Neural progenitor cell (in vitro differentiated cells): ENCODE measurements around the gene INTS1. TPM values are rescaled to one million over a fixed set of nuclear protein-coding genes. Genes with fewer than 3 reads are reported as not detected.

Source experiments
- DNase-seq: peaks from one replicate; pipeline ENCODE4 v3.0.0-alpha.2; 2016; ENCODE audit warnings: low spot score
- H2AFZ ChIP-seq: fragments of 200-600 bp; sonication (generic); replicated peaks from 2 replicates; pipeline ENCODE4 v1.6.1; 2016; ENCODE audit warnings: antibody characterized with exemption
- H3F3A ChIP-seq: fragments of 200-600 bp; sonication (generic); 2 replicates; pipeline ENCODE4 v1.6.1; 2016; ENCODE audit warnings: antibody characterized with exemption, low read depth
- H3K27ac ChIP-seq: fragments of 200-600 bp; sonication (generic); 2 replicates; pipeline ENCODE4 v1.5.1; 2016; ENCODE audit warnings: mild to moderate bottlenecking
- H3K27me3 ChIP-seq: fragments of 200-600 bp; sonication (generic); 2 replicates; pipeline ENCODE4 v1.6.1; 2016; ENCODE audit warnings: mild to moderate bottlenecking, moderate library complexity
- H3K36me3 ChIP-seq: fragments of 200-600 bp; sonication (generic); 2 replicates; pipeline ENCODE4 v1.5.1; 2016
- H3K4me1 ChIP-seq: fragments of 200-600 bp; sonication (generic); 2 replicates; pipeline ENCODE4 v1.6.1; 2016; ENCODE audit warnings: mixed run types
- H3K4me2 ChIP-seq: fragments of 200-600 bp; sonication (generic); 2 replicates; pipeline ENCODE4 v1.6.1; 2016
- H3K4me3 ChIP-seq: fragments of 200-600 bp; sonication (generic); 2 replicates; pipeline ENCODE4 v1.5.1; 2016
- H3K79me2 ChIP-seq: fragments of 200-600 bp; sonication (generic); 2 replicates; pipeline ENCODE4 v1.6.1; 2016; ENCODE audit warnings: low read depth
- H3K9ac ChIP-seq: fragments of 200-600 bp; sonication (generic); 2 replicates; pipeline ENCODE4 v1.6.1; 2016
- H3K9me3 ChIP-seq: fragments of 200-600 bp; sonication (generic); 2 replicates; pipeline ENCODE4 v1.5.1; 2016; ENCODE audit warnings: low read depth
- H4K20me1 ChIP-seq: fragments of 200-600 bp; sonication (generic); 2 replicates; pipeline ENCODE4 v1.6.1; 2016; ENCODE audit warnings: low read depth
- H3K27ac Mint-ChIP-seq: 3 replicates; pipeline ENCODE4 v1.8.0; 2021; ENCODE audit warnings: mixed read lengths
- H3K27me3 Mint-ChIP-seq: 2 replicates; pipeline ENCODE4 v1.8.0; 2022; ENCODE audit warnings: low read depth, mild to moderate bottlenecking, inconsistent platforms, moderate library complexity, mixed read lengths; ENCODE audit not compliant: insufficient read depth
- H3K36me3 Mint-ChIP-seq: 3 replicates; pipeline ENCODE4 v1.8.0; 2021; ENCODE audit warnings: mixed read lengths
- H3K4me1 Mint-ChIP-seq: 3 replicates; pipeline ENCODE4 v1.8.0; 2021; ENCODE audit warnings: mixed read lengths
- H3K4me3 Mint-ChIP-seq: 3 replicates; pipeline ENCODE4 v1.8.0; 2021; ENCODE audit warnings: mild to moderate bottlenecking, moderate library complexity, mixed read lengths
- H3K9me3 Mint-ChIP-seq: 3 replicates; pipeline ENCODE4 v1.8.0; 2020; ENCODE audit warnings: mixed read lengths
- EZH2 ChIP-seq: fragments of 200-600 bp; sonication (generic); IDR thresholded peaks from 2 replicates; pipeline ENCODE4 v1.6.1; 2017; ENCODE audit warnings: antibody characterized with exemption, mild to moderate bottlenecking, moderate library complexity
- EZH2phosphoT487 ChIP-seq: fragments of 200-600 bp; sonication (generic); IDR thresholded peaks from 2 replicates; pipeline ENCODE4 v1.6.1; 2017; ENCODE audit warnings: antibody characterized with exemption
- total RNA-seq: library from RNA; depleted of rRNA; stranded (reverse); fragments of >200 nt; gene quantifications from 2 replicates; pipeline ENCODE4 v1.2.3, GENCODE V29; 2015; ENCODE audit warnings: low replicate concordance
- TF ChIP-seq, protein P1 (sequence below): fragments of 200-600 bp; sonication (generic); IDR thresholded peaks from 2 replicates; pipeline ENCODE4 v1.5.1; 2017; ENCODE audit warnings: antibody characterized with exemption, mild to moderate bottlenecking

The INTS1 gene
- total RNA-seq, 1 donor from 2014 or later = 16.5 TPM

DNA sequence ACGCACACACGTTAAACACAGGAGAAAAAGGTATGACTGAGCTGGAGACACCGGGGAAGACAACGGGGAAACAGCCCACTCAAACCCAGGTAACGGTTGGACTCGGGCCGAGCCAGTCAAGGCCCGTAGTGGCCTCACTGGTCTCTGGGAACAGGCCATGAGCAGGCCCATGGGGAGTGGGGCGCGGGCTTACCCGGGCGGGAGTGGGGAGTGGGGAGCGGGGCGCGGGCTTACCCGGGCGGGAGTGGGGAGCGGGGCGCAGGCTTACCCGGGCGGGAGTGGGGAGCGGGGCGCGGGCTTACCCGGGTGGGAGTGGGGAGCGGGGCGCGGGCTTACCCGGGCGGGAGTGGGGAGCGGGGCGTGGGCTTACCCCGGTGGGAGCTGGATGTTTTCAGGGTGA, 11.5 kb downstream of the INTS1 start:
- Histone ChIP-seq H3F3A (no peaks in the 10 kb centered on the region), H3K9me3 (no peaks in the 10 kb centered on the region), H3K27me3 (no peaks in the 10 kb centered on the region), H3K4me3 (no peak overlapping the region), H3K36me3 (no peaks in the 10 kb centered on the region), H4K20me1 (no peaks in the 10 kb centered on the region), H3K79me2 (no peaks in the 10 kb centered on the region), H2AFZ (no peak overlapping the region), H3K9ac (no peak overlapping the region), H3K27ac (no peak overlapping the region), H3K4me2 (no peak overlapping the region), H3K4me1 (no peaks in the 10 kb centered on the region)
- no peak for TF ChIP-seq EZH2phosphoT487
- TF ChIP-seq EZH2 = no peak
- TF ChIP-seq, protein P1, sequence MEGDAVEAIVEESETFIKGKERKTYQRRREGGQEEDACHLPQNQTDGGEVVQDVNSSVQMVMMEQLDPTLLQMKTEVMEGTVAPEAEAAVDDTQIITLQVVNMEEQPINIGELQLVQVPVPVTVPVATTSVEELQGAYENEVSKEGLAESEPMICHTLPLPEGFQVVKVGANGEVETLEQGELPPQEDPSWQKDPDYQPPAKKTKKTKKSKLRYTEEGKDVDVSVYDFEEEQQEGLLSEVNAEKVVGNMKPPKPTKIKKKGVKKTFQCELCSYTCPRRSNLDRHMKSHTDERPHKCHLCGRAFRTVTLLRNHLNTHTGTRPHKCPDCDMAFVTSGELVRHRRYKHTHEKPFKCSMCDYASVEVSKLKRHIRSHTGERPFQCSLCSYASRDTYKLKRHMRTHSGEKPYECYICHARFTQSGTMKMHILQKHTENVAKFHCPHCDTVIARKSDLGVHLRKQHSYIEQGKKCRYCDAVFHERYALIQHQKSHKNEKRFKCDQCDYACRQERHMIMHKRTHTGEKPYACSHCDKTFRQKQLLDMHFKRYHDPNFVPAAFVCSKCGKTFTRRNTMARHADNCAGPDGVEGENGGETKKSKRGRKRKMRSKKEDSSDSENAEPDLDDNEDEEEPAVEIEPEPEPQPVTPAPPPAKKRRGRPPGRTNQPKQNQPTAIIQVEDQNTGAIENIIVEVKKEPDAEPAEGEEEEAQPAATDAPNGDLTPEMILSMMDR = no peak
- H3K27me3 Mint-ChIP-seq = peaks cover 6% of the 10 kb centered on the region
- H3K4me3 Mint-ChIP-seq = no peak overlapping the region
- no peak for DNase-seq
- H3K9me3 Mint-ChIP-seq = no peaks in the 10 kb centered on the region
- H3K4me1 Mint-ChIP-seq = no peaks in the 10 kb centered on the region
- peaks cover 10% of the 10 kb centered on the region for H3K36me3 Mint-ChIP-seq
- no peak overlapping the region for H3K27ac Mint-ChIP-seq

GRCh38 chr7:1492221-1492620, 12.0 kb downstream of the INTS1 start:
- DNase-seq = no peak
- Histone ChIP-seq H3K36me3 (no peaks in the 10 kb centered on the region), H3K4me3 (no peak overlapping the region), H2AFZ (no peak overlapping the region), H3K4me1 (no peaks in the 10 kb centered on the region), H3K9ac (no peak overlapping the region), H3K27me3 (no peaks in the 10 kb centered on the region), H3K4me2 (no peak overlapping the region), H4K20me1 (no peaks in the 10 kb centered on the region), H3K9me3 (no peaks in the 10 kb centered on the region), H3F3A (no peaks in the 10 kb centered on the region), H3K79me2 (no peaks in the 10 kb centered on the region), H3K27ac (no peak overlapping the region)
- H3K27me3 Mint-ChIP-seq = peaks cover 6% of the 10 kb centered on the region
- no peak overlapping the region for H3K27ac Mint-ChIP-seq
- no peak overlapping the region for H3K4me3 Mint-ChIP-seq
- H3K9me3 Mint-ChIP-seq = no peaks in the 10 kb centered on the region
- H3K36me3 Mint-ChIP-seq = peaks cover 10% of the 10 kb centered on the region
- H3K4me1 Mint-ChIP-seq = no peaks in the 10 kb centered on the region
- TF ChIP-seq EZH2 (no peak), EZH2phosphoT487 (no peak)
- TF ChIP-seq, protein P1 = no peak

- no peak for DNase-seq
- Histone ChIP-seq H3K4me3 (no peak overlapping the region), H2AFZ (no peak overlapping the region), H3K9me3 (no peaks in the 10 kb centered on the region), H3K4me1 (no peaks in the 10 kb centered on the region), H4K20me1 (no peaks in the 10 kb centered on the region), H3K9ac (no peak overlapping the region), H3K27ac (no peak overlapping the region), H3K36me3 (no peaks in the 10 kb centered on the region), H3F3A (no peaks in the 10 kb centered on the region), H3K27me3 (no peaks in the 10 kb centered on the region), H3K4me2 (no peak overlapping the region), H3K79me2 (no peaks in the 10 kb centered on the region)
- Mint-ChIP-seq H3K27me3 (peaks cover 6% of the 10 kb centered on the region), H3K4me3 (peak overlapping the region; percentile 11), H3K36me3 (peaks cover 12% of the 10 kb centered on the region), H3K27ac (no peak overlapping the region), H3K9me3 (no peaks in the 10 kb centered on the region), H3K4me1 (no peaks in the 10 kb centered on the region)
- TF ChIP-seq EZH2phosphoT487 (no peak), EZH2 (no peak)
Measured at GRCh38 chr7:1490837-1491236, 13.4 kb downstream of the INTS1 start.

- DNase-seq = no peak
- Histone ChIP-seq H3K4me2 (no peak overlapping the region), H3K79me2 (no peaks in the 10 kb centered on the region), H3K4me1 (no peaks in the 10 kb centered on the region), H4K20me1 (no peaks in the 10 kb centered on the region), H2AFZ (no peak overlapping the region), H3K27ac (no peak overlapping the region), H3K9ac (no peak overlapping the region), H3K27me3 (no peaks in the 10 kb centered on the region), H3K4me3 (no peak overlapping the region), H3F3A (no peaks in the 10 kb centered on the region), H3K9me3 (no peaks in the 10 kb centered on the region), H3K36me3 (no peaks in the 10 kb centered on the region)
- Mint-ChIP-seq H3K4me3 (no peak overlapping the region), H3K36me3 (peaks cover 14% of the 10 kb centered on the region), H3K9me3 (no peaks in the 10 kb centered on the region), H3K27ac (no peak overlapping the region), H3K4me1 (no peaks in the 10 kb centered on the region), H3K27me3 (peaks cover 6% of the 10 kb centered on the region)
- TF ChIP-seq EZH2 (no peak), EZH2phosphoT487 (no peak)
- TF ChIP-seq, protein P1 = no peak
Measured at GRCh38 chr7:1489336-1489735, 14.9 kb downstream of the INTS1 start.
